NCI-H128 (cell line): ENCODE results near the gene ARID3A.

Source experiments
- DNase-seq: peaks from one replicate; lab custom pipeline; 2025; ENCODE audit not compliant: unreplicated experiment; lab: John Stamatoyannopoulos, UW

Gene ARID3A

GRCh38 chr19:1000591-1001537, 75.0 kb downstream of the ARID3A start:
- no peak for DNase-seq

DNA sequence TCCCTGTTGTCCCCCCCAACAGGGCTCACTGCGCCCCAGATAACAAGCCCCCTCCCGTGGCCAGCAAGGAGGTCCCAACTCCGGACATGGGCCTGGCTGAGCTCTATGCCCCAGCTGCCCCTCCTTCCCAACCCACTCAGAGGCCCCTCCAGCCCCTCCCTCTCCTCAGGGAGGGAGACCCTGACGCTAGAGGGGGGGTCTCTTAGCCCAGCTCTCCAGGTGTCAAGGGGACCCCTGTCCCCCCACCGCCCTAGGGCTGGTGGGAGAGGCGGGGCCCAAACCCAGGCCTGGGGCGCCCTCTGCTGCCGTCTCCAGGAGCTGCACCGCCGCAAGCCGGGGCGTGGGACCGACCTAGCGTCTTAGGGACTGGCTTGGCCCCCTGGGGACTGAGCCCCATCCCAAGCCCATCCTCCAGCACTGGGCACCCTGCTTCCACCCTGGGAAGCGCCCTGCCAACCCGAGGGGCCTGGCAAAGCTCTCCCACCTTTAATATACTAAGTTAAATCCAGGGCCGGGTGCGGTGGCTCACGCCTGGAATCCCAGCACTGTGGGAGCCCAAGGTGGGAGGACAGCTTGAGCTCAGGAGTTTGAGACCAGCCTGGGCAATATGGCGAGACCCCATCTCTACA, 75.8 kb downstream of the ARID3A start:
- DNase-seq, result peak; percentile 23

GRCh38 chr19:1002600-1002999, 76.8 kb downstream of the ARID3A start:
- DNase-seq, result no peak

DNA sequence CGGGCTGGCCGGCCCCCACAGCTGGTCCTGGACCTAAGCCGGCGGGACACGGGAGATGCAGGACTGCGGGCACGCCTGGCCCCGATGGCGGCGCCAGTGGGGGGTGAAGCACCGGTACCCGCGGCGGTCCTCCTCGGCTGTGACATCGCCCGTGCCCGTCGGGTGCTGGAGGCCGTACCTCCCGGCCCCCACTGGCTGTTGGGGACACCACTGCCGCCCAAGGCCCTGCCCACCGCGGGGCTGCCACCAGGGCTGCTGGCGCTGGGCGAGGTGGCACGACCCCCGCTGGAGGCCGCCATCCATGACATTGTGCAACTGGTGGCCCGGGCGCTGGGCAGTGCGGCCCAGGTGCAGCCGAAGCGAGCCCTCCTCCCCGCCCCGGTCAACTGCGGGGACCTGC, 77.4 kb downstream of the ARID3A start:
- DNase-seq, result no peak

DNA sequence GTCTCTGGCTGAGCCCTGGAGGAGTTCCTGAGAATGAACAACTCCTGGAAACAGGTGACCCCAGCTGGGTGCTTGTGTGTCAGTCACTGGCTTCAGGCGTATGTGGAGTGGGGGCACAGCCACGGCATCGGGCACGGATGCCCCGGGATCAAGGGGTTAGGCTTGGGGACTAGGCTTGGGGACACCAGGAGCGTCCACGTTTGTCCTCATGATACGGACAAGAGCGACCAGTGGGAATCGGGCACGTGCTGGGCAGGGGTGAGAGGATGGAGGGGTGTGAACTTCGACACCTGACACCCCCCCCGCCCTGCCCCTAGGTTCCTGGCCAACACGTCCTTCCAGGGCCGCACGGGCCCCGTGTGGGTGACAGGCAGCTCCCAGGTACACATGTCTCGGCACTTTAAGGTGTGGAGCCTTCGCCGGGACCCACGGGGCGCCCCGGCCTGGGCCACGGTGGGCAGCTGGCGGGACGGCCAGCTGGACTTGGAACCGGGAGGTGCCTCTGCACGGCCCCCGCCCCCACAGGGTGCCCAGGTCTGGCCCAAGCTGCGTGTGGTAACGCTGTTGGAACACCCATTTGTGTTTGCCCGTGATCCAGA, 78.5 kb downstream of the ARID3A start:
- DNase-seq, result no peak

DNA sequence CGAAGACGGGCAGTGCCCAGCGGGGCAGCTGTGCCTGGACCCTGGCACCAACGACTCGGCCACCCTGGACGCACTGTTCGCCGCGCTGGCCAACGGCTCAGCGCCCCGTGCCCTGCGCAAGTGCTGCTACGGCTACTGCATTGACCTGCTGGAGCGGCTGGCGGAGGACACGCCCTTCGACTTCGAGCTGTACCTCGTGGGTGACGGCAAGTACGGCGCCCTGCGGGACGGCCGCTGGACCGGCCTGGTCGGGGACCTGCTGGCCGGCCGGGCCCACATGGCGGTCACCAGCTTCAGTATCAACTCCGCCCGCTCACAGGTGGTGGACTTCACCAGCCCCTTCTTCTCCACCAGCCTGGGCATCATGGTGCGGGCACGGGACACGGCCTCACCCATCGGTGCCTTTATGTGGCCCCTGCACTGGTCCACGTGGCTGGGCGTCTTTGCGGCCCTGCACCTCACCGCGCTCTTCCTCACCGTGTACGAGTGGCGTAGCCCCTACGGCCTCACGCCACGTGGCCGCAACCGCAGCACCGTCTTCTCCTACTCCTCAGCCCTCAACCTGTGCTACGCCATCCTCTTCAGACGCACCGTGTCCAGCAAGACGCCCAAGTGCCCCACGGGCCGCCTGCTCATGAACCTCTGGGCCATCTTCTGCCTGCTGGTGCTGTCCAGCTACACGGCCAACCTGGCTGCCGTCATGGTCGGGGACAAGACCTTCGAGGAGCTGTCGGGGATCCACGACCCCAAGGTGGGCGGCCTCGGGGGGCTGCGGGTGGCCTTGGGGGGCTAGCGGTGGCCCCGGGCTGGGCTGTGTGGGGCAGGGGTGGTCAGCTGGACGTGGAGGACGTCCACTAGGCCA, 79.2 kb downstream of the ARID3A start:
- DNase-seq, result no peak

DNA sequence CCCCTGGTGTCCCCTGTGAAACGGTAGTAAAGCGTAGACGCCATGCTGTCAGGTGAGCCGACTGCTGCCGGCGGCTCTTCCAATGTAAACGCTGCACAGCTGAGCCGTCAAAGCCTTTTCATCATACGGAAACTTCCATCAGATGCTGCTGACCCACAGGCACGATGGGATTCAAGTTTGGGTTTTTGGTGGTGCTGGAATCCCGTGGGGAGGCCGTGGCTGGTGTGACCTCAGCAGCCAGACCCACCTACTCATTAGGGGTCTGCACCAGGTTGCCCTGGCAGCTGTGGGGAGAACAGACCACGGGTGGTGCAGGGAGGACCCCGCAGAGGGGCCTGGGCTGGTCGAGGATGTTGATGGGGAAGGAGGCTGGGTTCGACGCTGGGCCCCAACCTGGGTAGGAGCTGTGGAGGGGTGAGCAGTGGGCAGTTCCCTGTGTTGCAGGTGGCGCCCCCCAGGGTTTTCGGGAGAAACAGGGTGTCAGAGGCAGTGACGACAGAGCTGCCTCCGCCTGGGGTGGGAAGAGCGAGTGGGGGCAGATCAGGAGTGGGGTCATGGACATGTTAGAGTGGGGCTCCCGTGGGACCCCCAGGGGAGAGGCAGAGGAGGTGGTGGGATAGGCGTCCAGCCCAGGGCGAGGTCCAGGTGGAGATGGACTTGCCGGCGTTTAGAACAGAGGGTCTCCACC, 81.0 kb downstream of the ARID3A start:
- no peak for DNase-seq

DNA sequence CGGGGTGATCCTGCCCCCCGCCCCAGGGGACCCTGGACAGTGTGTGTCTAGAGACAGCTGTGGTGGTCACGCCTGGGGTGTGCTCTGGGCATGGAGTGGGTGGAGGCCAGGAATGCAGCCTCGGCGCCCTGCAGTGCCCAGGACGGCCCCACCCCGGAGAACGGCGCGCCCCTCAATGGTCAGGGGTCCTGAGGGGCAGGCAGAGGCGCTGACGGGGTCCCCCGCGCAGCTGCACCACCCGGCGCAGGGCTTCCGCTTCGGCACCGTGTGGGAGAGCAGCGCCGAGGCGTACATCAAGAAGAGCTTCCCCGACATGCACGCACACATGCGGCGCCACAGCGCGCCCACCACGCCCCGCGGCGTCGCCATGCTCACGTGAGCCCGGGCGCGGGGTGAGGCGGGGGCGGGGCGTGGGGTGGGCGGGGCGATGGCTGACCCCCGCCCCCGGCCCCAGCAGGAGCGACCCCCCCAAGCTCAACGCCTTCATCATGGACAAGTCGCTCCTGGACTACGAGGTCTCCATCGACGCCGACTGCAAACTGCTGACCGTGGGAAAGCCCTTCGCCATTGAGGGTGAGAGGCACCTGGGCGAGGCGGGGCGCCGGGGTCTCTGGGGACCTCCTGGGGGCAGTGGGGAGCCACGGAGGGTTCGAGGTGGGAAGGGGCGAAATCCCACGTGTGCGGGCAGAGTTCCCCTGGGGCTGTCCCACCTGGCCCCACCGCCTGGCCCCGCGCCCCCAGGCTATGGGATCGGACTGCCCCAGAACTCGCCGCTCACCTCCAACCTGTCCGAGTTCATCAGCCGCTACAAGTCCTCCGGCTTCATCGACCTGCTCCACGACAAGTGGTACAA, 81.8 kb downstream of the ARID3A start:
- DNase-seq, result no peak

DNA sequence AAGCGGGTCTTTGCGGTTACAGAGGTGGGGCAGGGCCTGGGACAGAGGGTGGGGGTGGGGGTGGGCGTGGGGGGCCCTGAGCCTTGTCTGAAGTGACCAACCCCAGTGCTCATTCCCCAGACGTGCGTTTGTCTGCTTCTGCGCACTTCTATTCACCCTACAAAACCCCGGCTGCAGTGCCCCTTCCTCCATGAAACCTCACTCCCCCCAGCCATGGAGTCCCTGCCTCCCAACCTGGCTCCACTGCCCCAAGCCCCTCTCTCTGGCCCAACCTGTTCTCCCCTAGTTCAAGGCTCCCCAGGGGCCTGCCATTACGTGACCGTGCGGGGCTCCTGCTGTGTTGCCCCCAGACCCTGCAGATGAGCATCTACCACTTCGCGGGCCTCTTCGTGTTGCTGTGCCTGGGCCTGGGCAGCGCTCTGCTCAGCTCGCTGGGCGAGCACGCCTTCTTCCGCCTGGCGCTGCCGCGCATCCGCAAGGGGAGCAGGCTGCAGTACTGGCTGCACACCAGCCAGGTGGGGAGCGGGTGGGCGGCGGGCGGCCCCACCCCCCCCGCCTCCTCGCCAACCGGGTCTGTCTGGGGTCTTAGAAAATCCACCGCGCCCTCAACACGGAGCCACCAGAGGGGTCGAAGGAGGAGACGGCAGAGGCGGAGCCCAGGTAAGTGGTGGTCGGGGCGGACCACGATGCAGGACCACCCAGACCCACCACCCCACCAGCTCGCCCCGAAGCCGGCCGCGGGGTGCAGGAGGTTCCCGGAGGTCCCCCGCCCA, 82.6 kb downstream of the ARID3A start:
- no peak for DNase-seq

DNA sequence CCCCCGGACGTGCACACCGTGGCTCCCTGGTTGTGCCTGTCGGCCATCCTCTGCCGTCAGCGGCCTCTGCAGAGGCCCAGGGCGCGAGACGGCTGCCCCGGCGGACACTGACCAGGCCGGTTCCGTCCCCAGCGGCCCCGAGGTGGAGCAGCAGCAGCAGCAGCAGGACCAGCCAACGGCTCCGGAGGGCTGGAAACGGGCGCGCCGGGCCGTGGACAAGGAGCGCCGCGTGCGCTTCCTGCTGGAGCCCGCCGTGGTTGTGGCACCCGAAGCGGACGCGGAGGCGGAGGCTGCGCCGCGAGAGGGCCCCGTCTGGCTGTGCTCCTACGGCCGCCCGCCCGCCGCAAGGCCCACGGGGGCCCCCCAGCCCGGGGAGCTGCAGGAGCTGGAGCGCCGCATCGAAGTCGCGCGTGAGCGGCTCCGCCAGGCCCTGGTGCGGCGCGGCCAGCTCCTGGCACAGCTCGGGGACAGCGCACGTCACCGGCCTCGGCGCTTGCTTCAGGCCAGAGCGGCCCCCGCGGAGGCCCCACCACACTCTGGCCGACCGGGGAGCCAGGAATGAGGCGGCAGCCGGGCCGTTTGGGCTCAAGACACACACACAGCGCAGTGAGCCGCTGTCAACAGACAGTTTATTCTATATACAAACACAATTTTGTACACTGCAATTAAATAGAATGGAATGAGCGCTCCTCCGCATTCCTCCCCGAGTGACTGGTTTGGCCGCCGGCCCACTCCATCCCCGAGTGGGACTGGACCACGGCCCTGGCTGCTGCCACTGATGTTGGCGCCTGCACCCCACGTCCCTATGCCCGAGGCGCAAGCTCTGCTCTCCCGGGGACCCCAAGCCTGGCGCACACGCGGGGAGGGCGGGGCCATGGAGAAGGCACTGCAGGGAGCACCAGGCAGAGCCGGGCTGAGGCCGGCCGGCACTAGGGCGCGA, 83.5 kb downstream of the ARID3A start:
- DNase-seq, result no peak

DNA sequence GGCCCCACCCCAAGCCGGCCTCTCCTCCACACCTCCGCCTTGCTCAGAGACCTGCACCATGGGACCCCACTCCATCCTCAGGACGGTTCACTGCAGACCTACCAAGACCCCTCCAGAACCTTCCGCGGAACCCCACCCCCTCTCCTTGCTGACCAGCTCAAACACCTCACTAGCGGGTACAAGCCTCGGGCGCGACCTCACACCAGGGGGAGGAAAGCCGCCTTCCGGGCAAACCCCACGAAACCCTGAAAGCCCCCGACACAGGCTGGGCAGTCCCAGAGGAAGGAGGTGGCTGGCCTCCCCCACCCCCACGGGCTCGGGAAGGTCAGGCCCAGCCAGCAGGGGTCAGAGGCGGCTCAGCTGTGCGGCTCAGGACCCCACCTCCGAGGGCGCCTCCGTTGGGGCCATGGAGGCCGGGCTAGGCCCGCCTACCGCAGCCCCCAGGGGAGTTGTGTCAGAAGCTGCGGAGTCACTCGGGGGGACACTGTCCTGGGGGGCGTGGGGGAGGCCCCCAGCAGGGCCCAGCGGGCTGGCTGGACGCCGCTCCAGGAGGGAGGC, 84.2 kb downstream of the ARID3A start:
- DNase-seq, result no peak

- DNase-seq, result no peak
Observed at GRCh38 chr19:1010586-1011510, 85.0 kb downstream of the ARID3A start.

- no peak for DNase-seq
Observed at GRCh38 chr19:1011831-1012333, 86.0 kb downstream of the ARID3A start.

DNA sequence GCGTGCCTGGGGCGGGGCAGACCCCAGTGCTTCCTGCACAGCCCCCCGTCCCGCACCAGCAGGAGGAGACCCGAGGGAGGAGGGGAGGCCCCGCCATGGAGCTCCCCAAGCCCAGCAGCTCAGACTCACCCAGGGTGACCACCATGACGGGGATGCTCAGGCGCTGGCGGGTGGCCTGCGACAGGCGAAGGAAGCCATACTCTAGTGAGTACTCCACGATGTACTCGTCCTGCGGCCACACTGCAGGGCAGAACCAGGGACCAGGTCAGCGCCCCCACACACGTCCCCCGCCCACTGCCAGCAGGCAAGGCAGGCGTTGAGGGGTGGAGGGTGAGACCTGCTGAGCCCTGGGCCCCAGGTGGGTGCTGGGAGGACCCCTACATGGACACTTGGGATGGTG, 86.5 kb downstream of the ARID3A start:
- no peak for DNase-seq

DNA sequence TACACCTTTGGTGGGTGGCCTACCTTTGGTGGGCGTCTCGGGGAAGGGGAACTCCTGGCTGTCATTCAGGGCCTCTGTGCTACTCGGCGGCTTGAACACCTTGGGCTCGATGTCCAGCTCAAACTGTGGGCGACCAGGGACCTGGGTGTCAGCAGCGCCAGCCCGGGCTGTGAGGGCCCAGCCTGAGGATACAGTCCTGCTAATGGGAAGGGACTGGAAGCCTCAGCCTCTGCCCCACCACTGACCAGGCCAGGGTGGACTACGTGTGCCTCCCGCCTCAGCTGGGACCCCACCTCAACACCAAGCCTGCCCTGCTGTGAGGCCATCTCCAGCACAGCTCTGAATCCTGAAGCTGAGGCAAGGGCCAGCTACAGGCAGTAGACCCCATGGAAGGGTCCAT, 87.4 kb downstream of the ARID3A start:
- DNase-seq, result no peak
